ENCODE results near the gene MAMLD1.

The MAMLD1 gene

GRCh38 chrX:150517303-150517910 lies 154.3 kb downstream of the MAMLD1 start:
- WGBS, 2 experiments: 40 to 66% methylated on average over 2 to 4 of the region's 4 CpGs
- H3K27ac ChIP-seq (ENCODE audit: insufficient read depth, low read depth, low read length, poor library complexity, severe bottlenecking): no peak overlapping the region
- H3K4me1 ChIP-seq (ENCODE audit: control insufficient read depth, insufficient read depth, low read length): no peaks in the 10 kb centered on the region
- H3K36me3 ChIP-seq (ENCODE audit: control insufficient read depth, insufficient read depth, low read length): no peaks in the 10 kb centered on the region
- H3K4me3 ChIP-seq (ENCODE audit: insufficient read depth, low read depth, low read length): no peak overlapping the region
- no peaks in the 10 kb centered on the region for H3K27me3 ChIP-seq (ENCODE audit: control insufficient read depth, insufficient read depth, low read length, poor library complexity, severe bottlenecking)
- H3K9me3 ChIP-seq (ENCODE audit: control insufficient read depth, low read length): no peaks in the 10 kb centered on the region

DNA sequence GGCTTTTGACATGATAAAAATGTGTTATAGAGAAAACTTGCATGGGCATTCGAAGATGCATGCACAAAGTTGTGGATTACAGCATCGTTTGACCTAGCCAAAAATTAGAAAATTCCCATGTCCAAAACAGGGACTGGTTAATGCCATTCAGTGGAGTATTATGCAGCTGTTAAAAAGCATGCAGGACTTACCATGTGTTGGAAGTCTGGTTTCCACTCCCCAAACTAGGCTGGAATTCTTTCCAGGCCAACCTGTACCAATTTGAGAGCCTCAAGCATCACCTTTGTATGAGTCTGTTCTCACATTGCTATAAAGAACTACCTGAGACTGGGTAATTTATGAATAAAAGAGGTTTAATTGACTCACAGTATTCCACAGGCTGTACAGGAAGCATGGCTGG lies 159.4 kb downstream of the MAMLD1 start:
- no peaks in the 10 kb centered on the region for H3K36me3 ChIP-seq (ENCODE audit: control insufficient read depth, insufficient read depth, low read length)
- no peaks in the 10 kb centered on the region for H3K27me3 ChIP-seq (ENCODE audit: control insufficient read depth, insufficient read depth, low read length, poor library complexity, severe bottlenecking)
- H3K4me1 ChIP-seq (ENCODE audit: control insufficient read depth, insufficient read depth, low read length): no peaks in the 10 kb centered on the region
- H3K9me3 ChIP-seq (ENCODE audit: control insufficient read depth, low read length): no peaks in the 10 kb centered on the region
- WGBS, 2 experiments: 88 to 93% methylated on average over 2 of the region's 2 CpGs
- H3K4me3 ChIP-seq (ENCODE audit: insufficient read depth, low read depth, low read length): no peak overlapping the region
- no peak overlapping the region for H3K27ac ChIP-seq (ENCODE audit: insufficient read depth, low read depth, low read length, poor library complexity, severe bottlenecking)

GRCh38 chrX:150525061-150525919 lies 162.2 kb downstream of the MAMLD1 start:
- H3K9me3 ChIP-seq (ENCODE audit: control insufficient read depth, low read length): no peaks in the 10 kb centered on the region
- no peak overlapping the region for H3K27ac ChIP-seq (ENCODE audit: insufficient read depth, low read depth, low read length, poor library complexity, severe bottlenecking)
- H3K27me3 ChIP-seq (ENCODE audit: control insufficient read depth, insufficient read depth, low read length, poor library complexity, severe bottlenecking): no peaks in the 10 kb centered on the region
- 91 to 92% methylated on average over 10 of the region's 10 CpGs for WGBS, 2 experiments
- H3K36me3 ChIP-seq (ENCODE audit: control insufficient read depth, insufficient read depth, low read length): no peaks in the 10 kb centered on the region
- no peak overlapping the region for H3K4me3 ChIP-seq (ENCODE audit: insufficient read depth, low read depth, low read length)
- no peaks in the 10 kb centered on the region for H3K4me1 ChIP-seq (ENCODE audit: control insufficient read depth, insufficient read depth, low read length)

- Histone ChIP-seq H3K4me1 (ENCODE audit: control insufficient read depth, insufficient read depth, low read length) (peaks cover 4% of the 10 kb centered on the region), H3K27ac (ENCODE audit: insufficient read depth, low read depth, low read length, poor library complexity, severe bottlenecking) (no peak overlapping the region), H3K4me3 (ENCODE audit: insufficient read depth, low read depth, low read length) (no peak overlapping the region), H3K9me3 (ENCODE audit: control insufficient read depth, low read length) (no peaks in the 10 kb centered on the region), H3K36me3 (ENCODE audit: control insufficient read depth, insufficient read depth, low read length) (no peaks in the 10 kb centered on the region), H3K27me3 (ENCODE audit: control insufficient read depth, insufficient read depth, low read length, poor library complexity, severe bottlenecking) (no peaks in the 10 kb centered on the region)
- WGBS, 2 experiments: 78 to 84% methylated on average over 7 of the region's 7 CpGs
These were observed 163.6 kb downstream of the MAMLD1 start for GRCh38 chrX:150526692-150527091.

GRCh38 chrX:150527108-150527507 lies 164.0 kb downstream of the MAMLD1 start:
- H3K9me3 ChIP-seq (ENCODE audit: control insufficient read depth, low read length): no peaks in the 10 kb centered on the region
- H3K36me3 ChIP-seq (ENCODE audit: control insufficient read depth, insufficient read depth, low read length): no peaks in the 10 kb centered on the region
- no peak overlapping the region for H3K27ac ChIP-seq (ENCODE audit: insufficient read depth, low read depth, low read length, poor library complexity, severe bottlenecking)
- H3K4me3 ChIP-seq (ENCODE audit: insufficient read depth, low read depth, low read length): no peak overlapping the region
- 91 to 96% methylated on average over 3 of the region's 3 CpGs for WGBS, 2 experiments
- H3K4me1 ChIP-seq (ENCODE audit: control insufficient read depth, insufficient read depth, low read length): peaks cover 4% of the 10 kb centered on the region
- H3K27me3 ChIP-seq (ENCODE audit: control insufficient read depth, insufficient read depth, low read length, poor library complexity, severe bottlenecking): no peaks in the 10 kb centered on the region

- H3K4me3 ChIP-seq (ENCODE audit: insufficient read depth, low read depth, low read length): no peak overlapping the region
- no peaks in the 10 kb centered on the region for H3K27me3 ChIP-seq (ENCODE audit: control insufficient read depth, insufficient read depth, low read length, poor library complexity, severe bottlenecking)
- no peaks in the 10 kb centered on the region for H3K36me3 ChIP-seq (ENCODE audit: control insufficient read depth, insufficient read depth, low read length)
- no peak overlapping the region for H3K27ac ChIP-seq (ENCODE audit: insufficient read depth, low read depth, low read length, poor library complexity, severe bottlenecking)
- no peaks in the 10 kb centered on the region for H3K9me3 ChIP-seq (ENCODE audit: control insufficient read depth, low read length)
- peaks cover 4% of the 10 kb centered on the region for H3K4me1 ChIP-seq (ENCODE audit: control insufficient read depth, insufficient read depth, low read length)
- WGBS, 2 experiments: 86 to 97% methylated on average over 3 of the region's 3 CpGs
These were observed 166.5 kb downstream of the MAMLD1 start for GRCh38 chrX:150529587-150529986.

DNA sequence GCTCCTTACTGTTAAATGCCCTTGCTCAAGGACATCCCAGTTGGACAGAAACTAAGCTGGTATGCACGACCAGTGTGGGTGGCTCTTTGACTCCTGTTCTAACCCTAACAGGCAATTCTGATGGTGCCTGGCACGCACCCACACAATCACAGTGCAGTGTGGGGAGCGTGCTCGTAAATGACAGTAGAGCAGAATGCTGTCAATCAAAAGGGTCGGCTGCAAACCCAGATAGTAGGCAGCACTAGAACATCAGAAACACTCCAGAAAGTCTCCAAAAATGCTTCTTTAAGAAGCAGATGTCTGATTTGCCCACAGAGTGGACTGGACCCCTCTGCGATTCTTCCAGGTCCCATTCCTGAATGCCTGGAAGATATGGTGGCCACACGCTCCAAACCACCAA lies 167.7 kb downstream of the MAMLD1 start:
- H3K27ac ChIP-seq (ENCODE audit: insufficient read depth, low read depth, low read length, poor library complexity, severe bottlenecking): no peak overlapping the region
- no peaks in the 10 kb centered on the region for H3K27me3 ChIP-seq (ENCODE audit: control insufficient read depth, insufficient read depth, low read length, poor library complexity, severe bottlenecking)
- no peaks in the 10 kb centered on the region for H3K9me3 ChIP-seq (ENCODE audit: control insufficient read depth, low read length)
- no peaks in the 10 kb centered on the region for H3K36me3 ChIP-seq (ENCODE audit: control insufficient read depth, insufficient read depth, low read length)
- peaks cover 4% of the 10 kb centered on the region for H3K4me1 ChIP-seq (ENCODE audit: control insufficient read depth, insufficient read depth, low read length)
- no peak overlapping the region for H3K4me3 ChIP-seq (ENCODE audit: insufficient read depth, low read depth, low read length)
- 88 to 92% methylated on average over 7 of the region's 7 CpGs for WGBS, 2 experiments

DNA sequence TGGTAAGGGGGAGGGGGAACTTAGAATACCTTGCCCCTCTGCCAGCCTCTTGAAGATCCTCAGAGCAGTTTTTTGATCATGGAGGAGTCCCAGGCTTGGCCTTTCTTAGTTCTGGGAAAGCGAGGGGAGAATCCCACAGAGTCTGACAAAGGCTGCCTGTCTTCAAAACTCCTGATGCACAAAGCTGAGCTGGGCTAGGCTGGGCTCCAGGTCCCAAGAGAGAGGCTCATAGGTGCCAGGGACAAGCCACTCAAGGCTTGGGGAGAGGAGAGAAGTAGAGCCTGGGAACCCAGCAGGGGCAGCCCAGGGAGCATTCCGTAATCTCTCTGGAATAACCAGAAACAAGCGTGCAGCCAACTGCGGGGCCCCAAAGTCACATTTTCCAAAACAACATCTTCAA lies 168.3 kb downstream of the MAMLD1 start:
- Histone ChIP-seq H3K27me3 (ENCODE audit: control insufficient read depth, insufficient read depth, low read length, poor library complexity, severe bottlenecking) (no peaks in the 10 kb centered on the region), H3K4me1 (ENCODE audit: control insufficient read depth, insufficient read depth, low read length) (peaks cover 4% of the 10 kb centered on the region), H3K9me3 (ENCODE audit: control insufficient read depth, low read length) (no peaks in the 10 kb centered on the region), H3K27ac (ENCODE audit: insufficient read depth, low read depth, low read length, poor library complexity, severe bottlenecking) (no peak overlapping the region), H3K36me3 (ENCODE audit: control insufficient read depth, insufficient read depth, low read length) (no peaks in the 10 kb centered on the region), H3K4me3 (ENCODE audit: insufficient read depth, low read depth, low read length) (no peak overlapping the region)
- 76 to 91% methylated on average over 4 of the region's 4 CpGs for WGBS, 2 experiments

DNA sequence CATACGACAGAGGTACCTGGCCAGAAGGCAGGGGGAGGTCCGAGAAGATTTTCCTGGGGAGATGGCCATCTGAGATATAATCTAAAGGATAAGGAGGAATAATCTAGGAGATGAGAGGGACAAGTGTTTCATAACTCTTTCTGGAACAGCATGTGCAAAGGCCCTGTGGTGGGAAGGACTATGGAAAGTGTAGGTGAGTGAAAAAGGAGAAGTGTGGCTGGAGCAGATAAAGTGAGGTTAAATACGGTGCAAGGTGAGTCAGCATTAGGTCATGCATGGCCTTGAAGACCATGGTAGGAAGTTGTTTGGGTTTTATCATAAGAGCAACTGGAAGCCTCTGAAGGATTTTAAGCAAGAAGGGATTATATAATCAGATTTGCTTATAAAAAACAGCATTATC lies 170.7 kb downstream of the MAMLD1 start:
- Histone ChIP-seq H3K4me3 (ENCODE audit: insufficient read depth, low read depth, low read length) (no peak overlapping the region), H3K4me1 (ENCODE audit: control insufficient read depth, insufficient read depth, low read length) (peaks cover 4% of the 10 kb centered on the region), H3K27ac (ENCODE audit: insufficient read depth, low read depth, low read length, poor library complexity, severe bottlenecking) (no peak overlapping the region), H3K9me3 (ENCODE audit: control insufficient read depth, low read length) (no peaks in the 10 kb centered on the region), H3K27me3 (ENCODE audit: control insufficient read depth, insufficient read depth, low read length, poor library complexity, severe bottlenecking) (no peaks in the 10 kb centered on the region), H3K36me3 (ENCODE audit: control insufficient read depth, insufficient read depth, low read length) (no peaks in the 10 kb centered on the region)
- 94% methylated on average over 3 of the region's 3 CpGs for WGBS, 2 experiments

GRCh38 chrX:150536455-150537116 lies 173.5 kb downstream of the MAMLD1 start:
- no peaks in the 10 kb centered on the region for H3K27me3 ChIP-seq (ENCODE audit: control insufficient read depth, insufficient read depth, low read length, poor library complexity, severe bottlenecking)
- peaks cover under 1% of the 10 kb centered on the region for H3K4me1 ChIP-seq (ENCODE audit: control insufficient read depth, insufficient read depth, low read length)
- H3K9me3 ChIP-seq (ENCODE audit: control insufficient read depth, low read length): no peaks in the 10 kb centered on the region
- no peak overlapping the region for H3K4me3 ChIP-seq (ENCODE audit: insufficient read depth, low read depth, low read length)
- H3K36me3 ChIP-seq (ENCODE audit: control insufficient read depth, insufficient read depth, low read length): no peaks in the 10 kb centered on the region
- H3K27ac ChIP-seq (ENCODE audit: insufficient read depth, low read depth, low read length, poor library complexity, severe bottlenecking): no peak overlapping the region
- WGBS, 2 experiments: 75 to 78% methylated on average over 8 of the region's 8 CpGs

Measured in ectodermal cell (in vitro differentiated cells).